ENCODE data around the gene BLTP3A.
A peak's percentile ranks its signal among the peaks of the same experiment; 100 is the strongest.

The BLTP3A gene

GRCh38 chr6:34832942-34833341 lies 41.1 kb downstream of the BLTP3A start:
- no peaks in the 10 kb centered on the region for H3K9me3 ChIP-seq
- H3K36me3 ChIP-seq = peaks cover 84% of the 10 kb centered on the region
- no peak for TF ChIP-seq Cebpa-rat (IDR thresholded peaks at IDR 0.05)
- H3K27me3 ChIP-seq = no peaks in the 10 kb centered on the region
- no peak overlapping the region for H3K4me3 ChIP-seq
- no peaks in the 10 kb centered on the region for H4K20me1 ChIP-seq
- H3K9ac ChIP-seq = no peak overlapping the region
- H3K4me1 ChIP-seq = no peaks in the 10 kb centered on the region
- no peak overlapping the region for H3K4me2 ChIP-seq
- no peak overlapping the region for H3K27ac ChIP-seq

- no peaks in the 10 kb centered on the region for H3K9me3 ChIP-seq
- no peak overlapping the region for H3K27ac ChIP-seq
- H4K20me1 ChIP-seq = no peaks in the 10 kb centered on the region
- no peak overlapping the region for H3K4me3 ChIP-seq
- no peak overlapping the region for H3K9ac ChIP-seq
- no peak overlapping the region for H3K4me2 ChIP-seq
- H3K4me1 ChIP-seq = no peaks in the 10 kb centered on the region
- H3K27me3 ChIP-seq = no peaks in the 10 kb centered on the region
- TF ChIP-seq Cebpa-rat (IDR thresholded peaks at IDR 0.05) = no peak
- H3K36me3 ChIP-seq = peaks cover 83% of the 10 kb centered on the region
Observed at GRCh38 chr6:34834789-34835518, 43.1 kb downstream of the BLTP3A start.

GRCh38 chr6:34836008-34836407 lies 44.1 kb downstream of the BLTP3A start:
- Histone ChIP-seq H3K4me2 (no peak overlapping the region), H3K4me1 (no peaks in the 10 kb centered on the region), H3K4me3 (no peak overlapping the region), H4K20me1 (no peaks in the 10 kb centered on the region), H3K27me3 (no peaks in the 10 kb centered on the region), H3K9me3 (no peaks in the 10 kb centered on the region), H3K36me3 (peaks cover 83% of the 10 kb centered on the region), H3K9ac (no peak overlapping the region), H3K27ac (no peak overlapping the region)
- no peak for TF ChIP-seq Cebpa-rat (IDR thresholded peaks at IDR 0.05)

DNA sequence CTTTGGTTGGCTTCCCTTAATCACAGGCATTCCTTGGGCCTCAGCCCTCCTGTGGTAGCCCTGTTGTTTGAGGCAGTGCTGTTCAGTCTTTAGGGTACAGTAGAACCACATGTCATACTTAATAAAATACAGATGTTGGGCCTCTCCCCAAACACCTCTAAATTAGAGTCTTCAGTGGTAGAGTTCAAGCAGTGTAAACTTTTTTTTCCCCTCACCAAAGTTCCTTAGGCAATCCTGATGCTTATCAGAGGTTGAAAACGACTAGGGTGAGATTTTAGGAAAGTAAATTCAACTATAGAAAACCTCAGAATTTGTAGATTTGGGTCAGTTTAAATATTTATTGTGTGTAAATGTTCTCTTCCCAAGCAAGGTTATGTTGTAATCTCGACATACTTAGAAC lies 44.6 kb downstream of the BLTP3A start:
- Histone ChIP-seq H3K4me1 (no peaks in the 10 kb centered on the region), H3K4me3 (no peak overlapping the region), H3K36me3 (peaks cover 84% of the 10 kb centered on the region)

DNA sequence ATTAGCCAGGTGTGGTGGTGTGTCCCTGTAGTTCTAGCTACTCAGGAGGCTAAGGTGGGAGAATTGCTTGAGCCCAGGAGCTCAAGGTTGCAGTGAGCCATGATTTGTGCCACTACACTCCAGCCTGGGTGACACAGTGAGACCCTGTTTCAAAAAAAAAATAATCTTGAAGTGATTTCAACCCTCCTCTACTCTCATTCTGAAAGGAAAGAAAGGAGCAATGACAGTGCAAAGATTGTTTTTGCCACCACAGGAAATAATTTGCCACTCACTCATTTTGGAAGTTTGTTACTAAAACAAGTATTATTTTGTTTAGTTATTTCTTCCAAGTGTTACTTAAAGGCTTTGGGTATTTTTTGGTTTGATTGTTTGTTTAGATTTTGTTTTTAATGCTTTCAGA lies 45.6 kb downstream of the BLTP3A start:
- peaks cover 76% of the 10 kb centered on the region for H3K36me3 ChIP-seq
- H3K4me2 ChIP-seq = no peak overlapping the region
- H4K20me1 ChIP-seq = no peaks in the 10 kb centered on the region
- H3K27me3 ChIP-seq = no peaks in the 10 kb centered on the region
- no peak overlapping the region for H3K27ac ChIP-seq
- TF ChIP-seq Cebpa-rat (IDR thresholded peaks at IDR 0.05) = no peak
- H3K9me3 ChIP-seq = no peaks in the 10 kb centered on the region
- no peaks in the 10 kb centered on the region for H3K4me1 ChIP-seq
- H3K4me3 ChIP-seq = no peak overlapping the region
- H3K9ac ChIP-seq = no peak overlapping the region

More for the DNA sequence above, 44.6 kb downstream of the BLTP3A start:
- no peak for TF ChIP-seq Cebpa-rat (IDR thresholded peaks at IDR 0.05)
- Histone ChIP-seq H3K4me2 (no peak overlapping the region), H4K20me1 (no peaks in the 10 kb centered on the region), H3K9me3 (no peaks in the 10 kb centered on the region), H3K9ac (no peak overlapping the region), H3K27ac (no peak overlapping the region), H3K27me3 (no peaks in the 10 kb centered on the region)

DNA sequence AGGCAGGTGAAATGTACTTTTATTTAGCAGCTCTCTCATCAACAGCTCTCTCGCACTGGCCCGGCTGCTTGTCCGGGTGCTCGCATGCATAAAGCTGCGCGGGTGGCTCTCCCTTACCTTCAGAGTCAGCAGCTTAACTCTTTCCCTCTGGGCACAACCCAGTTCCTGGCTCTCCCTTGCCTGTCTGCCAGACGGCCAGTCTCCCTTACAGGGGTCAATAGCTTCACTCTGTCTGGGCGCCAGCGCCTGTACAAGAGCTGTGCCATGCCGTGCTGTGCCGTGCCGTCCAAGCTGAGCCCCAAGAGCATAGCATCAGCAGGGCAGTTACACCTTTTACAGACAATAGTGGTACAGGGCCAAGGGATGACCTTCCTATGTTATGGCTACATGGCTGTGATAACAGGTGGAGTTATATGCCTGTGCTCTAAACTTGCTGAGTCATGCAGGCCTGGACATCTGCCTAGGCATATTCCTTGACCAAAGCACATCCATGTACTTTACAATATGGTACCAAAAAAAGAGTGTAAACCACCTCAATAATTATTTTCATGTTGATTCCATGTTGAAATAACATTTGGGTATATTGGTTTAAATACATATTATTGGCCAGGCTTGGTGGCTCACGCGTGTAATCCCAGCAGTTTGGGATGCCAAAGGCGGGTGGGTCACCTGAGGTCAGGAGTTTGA lies 47.9 kb downstream of the BLTP3A start:
- no peaks in the 10 kb centered on the region for H3K4me1 ChIP-seq
- H3K27me3 ChIP-seq = no peaks in the 10 kb centered on the region
- no peak overlapping the region for H3K9ac ChIP-seq
- H3K36me3 ChIP-seq = peaks cover 72% of the 10 kb centered on the region
- H3K9me3 ChIP-seq = no peaks in the 10 kb centered on the region
- H4K20me1 ChIP-seq = no peaks in the 10 kb centered on the region
- no peak overlapping the region for H3K4me2 ChIP-seq
- no peak overlapping the region for H3K4me3 ChIP-seq
- H3K27ac ChIP-seq = 0 out of 2 replicates have a peak overlapping the region, but pooled peaks have one; percentile 4
- no peak for TF ChIP-seq Cebpa-rat (IDR thresholded peaks at IDR 0.05)

All from BLaER1 (cell line).